GM20000 (cell line): ENCODE results near the gene RAPGEF1.

Experiments
- DNase-seq: peaks from one replicate; pipeline ENCODE4 v3.0.0; 2012; ENCODE audit warnings: low spot score
- CTCF ChIP-seq: IDR thresholded peaks from 2 replicates; pipeline ENCODE4 v1.5.1; 2012; ENCODE audit warnings: mild to moderate bottlenecking, control low read depth; ENCODE audit errors: extremely low read depth, missing control alignments

The RAPGEF1 gene

GRCh38 chr9:131727184-131727759 lies 12.6 kb downstream of the RAPGEF1 start:
- DNase-seq, result no peak
- no peak for TF ChIP-seq CTCF

GRCh38 chr9:131724683-131725082 lies 15.2 kb downstream of the RAPGEF1 start:
- no peak for DNase-seq
- TF ChIP-seq CTCF, result no peak

- DNase-seq, result no peak
- TF ChIP-seq CTCF, result no peak
Measured at GRCh38 chr9:131723632-131724031, 16.2 kb downstream of the RAPGEF1 start.

- no peak for DNase-seq
- TF ChIP-seq CTCF, result no peak
Measured at GRCh38 chr9:131722255-131722654, 17.6 kb downstream of the RAPGEF1 start.

- no peak for DNase-seq
- TF ChIP-seq CTCF, result no peak
Measured at GRCh38 chr9:131721076-131721475, 18.8 kb downstream of the RAPGEF1 start.

GRCh38 chr9:131720330-131720729 lies 19.5 kb downstream of the RAPGEF1 start:
- no peak for DNase-seq
- no peak for TF ChIP-seq CTCF

GRCh38 chr9:131719262-131719908 lies 20.5 kb downstream of the RAPGEF1 start:
- no peak for TF ChIP-seq CTCF
- DNase-seq, result no peak
